MV-4-11 (cell line): Measurements from ENCODE around the gene KCND3.

Experiments used
- DNase-seq: peaks from one replicate; lab custom pipeline; 2025; lab: John Stamatoyannopoulos, UW

The KCND3 gene

GRCh38 chr1:111988743-111989453, 570 bp downstream of the KCND3 start:
- no peak for DNase-seq

GRCh38 chr1:111988377-111988742, 1.1 kb downstream of the KCND3 start:
- no peak for DNase-seq

GRCh38 chr1:111987502-111987901, 2.0 kb downstream of the KCND3 start:
- DNase-seq, result no peak

DNA sequence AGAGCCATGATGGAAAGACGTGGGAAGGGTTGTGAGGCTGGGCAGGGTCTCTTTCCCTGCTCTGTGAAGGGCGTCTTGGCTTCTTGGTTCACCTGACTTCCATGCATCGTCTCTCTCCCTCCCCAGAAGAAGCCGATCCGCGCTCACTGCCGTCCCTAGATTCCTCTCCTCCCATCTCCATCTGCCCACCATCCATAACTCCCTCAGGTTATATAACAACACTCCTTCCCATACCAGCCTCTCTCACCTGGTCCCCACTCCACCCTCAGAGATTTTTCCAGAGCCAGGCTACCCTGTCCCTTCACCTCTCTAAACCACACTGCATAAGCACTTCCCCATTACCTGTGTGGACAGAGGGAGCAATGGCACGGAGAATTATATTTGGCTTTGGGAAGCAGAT, 6.0 kb downstream of the KCND3 start:
- DNase-seq, result no peak

DNA sequence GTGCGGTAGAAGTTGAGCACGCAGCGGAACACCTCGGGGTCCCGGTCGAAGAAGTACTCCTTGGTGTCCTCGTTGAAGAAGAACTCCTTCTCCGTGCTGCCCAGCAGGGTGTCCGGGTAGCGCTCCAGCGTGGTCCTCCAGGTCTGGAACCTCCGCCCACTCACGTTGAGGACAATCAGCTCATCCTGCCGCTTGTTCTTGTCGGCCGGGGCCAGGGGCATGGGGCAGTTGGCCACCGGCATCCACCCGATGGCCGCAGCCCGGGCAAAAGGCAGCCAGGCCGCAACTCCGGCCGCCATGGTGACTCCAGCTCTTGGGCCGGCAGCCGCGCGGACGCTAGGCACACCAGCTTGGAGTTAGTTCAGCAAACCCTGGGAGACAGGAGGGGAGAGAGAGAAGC, 7.0 kb downstream of the KCND3 start:
- DNase-seq, result no peak

DNA sequence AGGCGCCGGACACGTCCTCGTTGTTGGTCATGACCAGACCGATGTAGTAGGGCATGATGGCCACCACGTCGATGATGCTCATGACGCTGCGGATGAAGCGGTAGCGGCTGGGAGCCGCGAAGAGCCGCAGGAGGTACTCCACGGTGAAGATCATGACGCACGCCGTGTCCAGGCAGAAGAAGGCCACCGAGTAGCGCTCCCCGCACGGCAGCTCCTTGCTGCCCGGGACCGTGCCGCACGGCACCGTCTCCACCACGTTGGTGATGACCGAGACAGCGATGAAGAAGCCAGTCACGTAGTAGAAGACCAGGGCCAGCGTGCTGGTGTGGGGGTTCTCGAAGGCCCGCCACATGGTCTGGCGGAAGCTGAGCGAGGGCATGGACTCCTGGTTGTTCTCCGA, 7.6 kb downstream of the KCND3 start:
- no peak for DNase-seq

DNA sequence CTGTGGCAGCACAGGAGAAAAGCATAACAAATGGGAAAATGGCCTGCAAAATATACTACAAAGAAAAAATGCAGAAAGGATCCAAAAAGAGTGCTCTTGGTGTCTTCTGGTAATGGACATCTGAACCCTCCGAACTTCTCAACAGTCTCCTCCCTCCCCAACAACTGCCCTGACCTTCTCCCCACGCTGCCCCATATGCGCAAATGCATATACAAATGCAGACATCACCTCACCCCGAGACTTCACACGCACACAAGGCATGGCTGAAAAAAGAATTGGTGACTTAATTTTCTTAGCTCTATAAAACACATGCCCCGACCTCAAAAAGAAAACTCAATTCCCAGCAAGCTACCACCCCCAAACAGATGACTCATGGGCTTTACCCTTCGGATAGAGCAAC, 8.4 kb downstream of the KCND3 start:
- DNase-seq, result no peak

- DNase-seq, result no peak
These were observed 8.8 kb downstream of the KCND3 start for GRCh38 chr1:111980686-111981085.

- no peak for DNase-seq
These were observed 10.8 kb downstream of the KCND3 start for GRCh38 chr1:111978695-111979094.

DNA sequence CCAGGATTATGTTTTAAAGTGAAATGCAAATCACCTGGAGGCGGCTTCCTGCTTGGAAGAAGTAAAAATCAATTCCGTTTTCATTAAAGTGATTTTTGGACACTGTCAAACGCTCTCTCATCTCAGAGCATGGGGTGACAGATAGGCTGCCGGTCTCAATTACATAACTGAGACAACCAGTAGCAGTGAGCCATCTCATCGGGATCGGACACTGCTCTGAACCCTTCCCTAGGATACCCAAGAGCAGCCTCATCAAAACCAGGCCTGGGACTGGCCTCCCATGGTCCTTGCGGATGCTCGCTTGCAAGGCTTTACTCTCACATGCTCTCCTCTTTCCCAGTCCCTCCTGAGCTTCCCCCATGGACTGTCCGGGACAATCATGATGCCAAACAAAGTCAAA, 12.1 kb downstream of the KCND3 start:
- DNase-seq, result no peak

DNA sequence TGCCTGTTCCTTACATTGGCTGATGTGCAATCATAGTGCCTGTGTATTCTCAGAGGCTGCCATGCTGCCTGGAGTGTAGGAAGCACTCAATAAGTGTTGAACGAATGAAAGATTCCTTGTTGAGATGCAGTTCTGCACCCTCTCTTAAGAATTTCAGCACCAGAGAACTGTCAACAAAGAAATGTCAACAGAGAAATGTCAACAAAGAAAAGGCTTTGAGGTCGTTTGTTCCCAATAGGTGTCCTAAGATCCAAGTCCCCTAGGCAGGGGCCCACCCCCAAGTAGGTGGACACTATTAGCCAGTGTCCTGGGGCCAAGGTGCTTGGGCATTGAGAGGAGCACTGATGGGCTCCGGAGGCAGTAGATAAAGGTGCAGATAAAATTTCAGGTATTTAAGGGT, 12.6 kb downstream of the KCND3 start:
- no peak for DNase-seq

DNA sequence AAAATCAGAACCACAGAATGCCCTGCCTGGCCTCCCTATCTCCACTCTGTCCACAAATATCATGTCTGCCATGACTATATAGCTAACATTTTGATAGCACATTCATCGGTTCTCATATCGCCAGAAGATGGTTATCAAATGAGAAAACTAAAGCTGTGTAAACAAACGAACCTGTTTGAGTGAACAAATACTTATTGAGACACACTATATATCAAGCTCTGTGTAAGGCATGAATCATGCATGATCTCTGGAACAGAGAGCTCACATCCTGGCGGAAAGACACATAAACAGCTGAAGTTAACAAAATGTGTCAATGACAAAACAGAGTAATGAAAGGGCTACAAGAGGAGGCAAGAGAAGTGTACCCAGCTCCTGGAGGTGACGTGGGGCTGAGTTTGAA, 13.1 kb downstream of the KCND3 start:
- no peak for DNase-seq

DNA sequence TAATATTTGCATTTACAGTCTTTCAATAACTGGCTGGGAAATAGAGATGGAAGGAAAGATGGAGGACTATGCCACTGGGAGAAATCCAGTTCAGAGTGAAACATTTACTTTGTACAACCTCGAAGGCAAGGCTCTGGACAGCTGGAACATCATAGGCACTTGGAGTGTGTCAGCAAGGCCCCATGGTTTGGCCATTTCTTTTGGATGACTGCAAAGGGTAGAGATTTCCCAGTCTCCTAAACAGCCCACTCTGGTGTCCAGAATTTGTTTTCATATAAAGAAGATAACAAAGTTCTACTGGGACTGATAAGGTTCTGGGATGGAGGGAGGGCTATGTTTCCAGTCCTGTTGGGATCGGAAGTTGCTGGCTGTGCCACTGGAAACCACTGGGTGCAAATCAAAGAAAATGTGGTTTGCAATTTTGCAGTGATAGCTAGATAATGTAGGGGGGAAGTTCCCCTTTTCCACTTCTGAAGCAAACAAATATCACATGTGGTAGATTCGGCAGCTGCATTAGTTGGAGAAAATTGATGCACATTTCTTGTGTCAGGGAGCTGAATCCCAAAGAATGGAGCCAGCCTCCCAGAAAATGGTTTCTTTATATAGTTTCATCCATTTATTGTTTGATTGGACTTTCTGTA, 16.2 kb downstream of the KCND3 start:
- DNase-seq, result no peak

DNA sequence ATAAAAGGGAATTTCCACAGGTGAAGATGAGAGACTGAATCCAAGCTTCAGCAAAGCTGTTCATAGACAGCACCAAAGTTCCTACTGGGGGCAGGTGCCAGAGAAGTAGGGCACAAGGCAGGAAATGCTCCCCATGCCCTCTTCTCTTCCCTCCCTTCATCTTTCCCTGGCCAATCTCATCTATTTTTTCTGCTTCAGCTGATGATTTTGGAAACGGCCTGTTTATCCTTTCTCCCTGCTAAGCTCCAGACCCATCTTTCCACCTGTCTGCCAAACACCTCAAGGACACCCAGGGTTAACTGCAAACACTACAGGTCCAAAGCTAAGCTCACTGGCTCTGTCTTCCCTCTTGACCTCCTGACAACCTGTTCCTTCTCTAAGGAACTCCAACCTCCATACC, 18.1 kb downstream of the KCND3 start:
- DNase-seq, result no peak

GRCh38 chr1:111968511-111968910, 21.0 kb downstream of the KCND3 start:
- DNase-seq, result no peak

GRCh38 chr1:111967886-111968285, 21.6 kb downstream of the KCND3 start:
- no peak for DNase-seq

DNA sequence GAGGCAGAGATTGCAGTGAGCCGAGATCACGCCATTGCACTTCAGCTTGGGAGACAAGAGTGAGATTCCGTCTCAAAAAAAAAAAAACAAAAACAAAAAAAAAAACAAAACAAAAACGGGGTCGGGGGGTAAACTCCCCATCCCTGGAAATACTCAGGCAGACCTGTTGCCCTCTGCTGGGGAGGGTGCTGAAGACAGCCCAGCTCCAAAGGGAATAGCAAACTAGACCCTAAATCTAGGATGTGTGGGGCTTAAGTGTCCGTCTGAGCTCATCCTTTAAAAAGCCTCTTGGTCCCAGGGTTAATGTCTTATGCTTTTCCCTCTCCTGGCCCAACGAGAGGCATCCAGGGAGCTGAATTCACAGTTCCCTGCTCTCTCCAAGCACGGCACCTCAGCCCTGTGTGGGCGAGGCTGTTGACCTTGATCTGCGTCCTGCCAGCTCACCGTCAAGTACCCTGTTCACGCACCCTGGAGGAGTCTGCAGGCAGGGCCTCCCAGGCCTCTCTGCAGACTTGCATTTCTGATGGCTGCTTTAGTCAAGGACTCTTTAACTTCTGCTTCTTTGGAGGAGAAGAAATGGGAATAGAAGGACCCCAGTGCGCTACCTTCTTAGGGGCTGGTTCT, 22.3 kb downstream of the KCND3 start:
- no peak for DNase-seq

DNA sequence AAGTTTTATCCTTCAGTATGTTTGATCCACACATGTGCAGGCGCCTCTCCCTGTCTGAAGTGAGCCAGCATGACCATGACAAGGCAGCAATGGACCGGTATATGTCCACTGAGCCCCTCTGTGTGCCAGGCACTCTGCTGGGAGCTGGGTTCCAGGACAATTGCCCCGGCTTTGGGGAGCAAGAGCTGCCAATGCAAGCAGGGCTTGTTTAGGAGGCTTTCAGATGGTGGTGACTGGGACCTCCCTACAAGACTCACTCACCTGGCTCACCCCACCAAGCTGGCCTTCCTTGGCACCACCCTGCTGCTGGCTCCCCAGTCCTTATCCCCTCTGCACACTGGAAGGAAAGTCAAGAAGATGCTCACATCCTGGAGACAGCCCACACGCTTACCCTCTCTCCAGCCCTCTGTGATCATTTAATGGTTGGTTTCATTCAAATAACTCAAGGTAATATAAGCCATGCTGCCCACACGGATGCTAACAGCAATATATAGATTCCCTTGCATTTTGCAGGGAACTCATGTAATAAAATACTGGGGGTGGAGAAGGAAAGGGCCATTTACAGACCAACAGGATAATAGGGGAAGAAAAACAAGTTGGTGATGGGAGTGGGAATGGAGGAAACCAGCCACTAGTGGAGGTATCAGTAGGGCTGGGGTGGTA, 23.6 kb downstream of the KCND3 start:
- no peak for DNase-seq

GRCh38 chr1:111963985-111964738, 25.3 kb downstream of the KCND3 start:
- DNase-seq, result no peak

GRCh38 chr1:111961773-111962565, 27.5 kb downstream of the KCND3 start:
- DNase-seq, result no peak

GRCh38 chr1:111961016-111961415, 28.5 kb downstream of the KCND3 start:
- DNase-seq, result no peak

- DNase-seq, result no peak
These were observed 30.0 kb downstream of the KCND3 start for GRCh38 chr1:111959436-111959835.
